Right renal cortex interstitium (tissue), 3 donors: ENCODE data around the gene NPVF. TPM values are rescaled to one million over a fixed set of nuclear protein-coding genes. Genes with fewer than 3 reads are reported as not detected.

Source experiments
- DNase-seq, 3 donors: peaks; one replicate each; pipeline ENCODE4 v3.0.0-alpha.2; 2013; ENCODE audit warnings: low read depth in 3 of 3, low spot score in 2 of 3
- polyA plus RNA-seq, 3 donors: library from polyadenylated mRNA; unstranded; fragments of 120-200 nt; gene quantifications; one replicate each; pipeline ENCODE4 v1.2.1, GENCODE V29; 2013; ENCODE audit not compliant: insufficient read length in 3 of 3

The NPVF gene
- polyA plus RNA-seq, 3 donors = not detected

DNA sequence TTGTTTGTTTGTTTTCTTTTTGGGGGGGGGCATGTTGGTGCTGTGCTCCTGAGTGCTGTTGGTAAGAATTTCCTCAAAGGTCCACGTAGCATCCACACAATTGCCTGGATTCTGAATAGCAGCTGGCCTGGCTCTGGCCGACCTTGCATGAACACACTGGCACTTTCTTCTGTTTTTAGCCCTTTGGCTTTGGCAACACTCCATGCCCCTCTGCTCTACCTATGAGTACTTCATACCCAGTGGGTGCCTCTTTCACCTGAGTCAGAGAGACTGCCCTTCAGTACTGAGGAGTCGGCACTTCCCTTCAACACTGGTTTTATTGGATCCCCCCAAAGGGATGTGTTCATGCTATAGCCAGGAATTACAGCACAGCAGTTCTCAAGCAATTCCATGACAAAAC, 7.2 kb upstream of the NPVF start:
- DNase-seq = no peak

DNA sequence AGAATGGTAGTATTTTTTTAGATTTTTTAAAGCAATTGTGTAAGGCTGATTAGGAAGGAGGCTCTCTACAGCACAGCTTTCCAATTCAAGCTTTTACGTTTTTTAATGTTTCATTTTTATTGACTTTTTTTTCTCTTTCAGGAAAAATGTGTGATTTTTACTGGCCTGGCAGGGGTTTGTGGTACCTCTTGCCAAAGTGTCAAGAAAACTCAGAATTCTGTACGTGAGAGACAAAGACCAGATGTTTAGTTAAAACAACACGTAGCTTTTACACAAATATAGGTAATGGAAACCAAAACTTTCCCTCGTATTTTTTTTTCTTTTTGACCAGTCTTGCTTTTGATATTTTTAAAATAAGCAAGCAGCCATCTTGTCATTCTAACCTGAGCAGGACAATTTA, 6.0 kb upstream of the NPVF start:
- DNase-seq = no peak

DNA sequence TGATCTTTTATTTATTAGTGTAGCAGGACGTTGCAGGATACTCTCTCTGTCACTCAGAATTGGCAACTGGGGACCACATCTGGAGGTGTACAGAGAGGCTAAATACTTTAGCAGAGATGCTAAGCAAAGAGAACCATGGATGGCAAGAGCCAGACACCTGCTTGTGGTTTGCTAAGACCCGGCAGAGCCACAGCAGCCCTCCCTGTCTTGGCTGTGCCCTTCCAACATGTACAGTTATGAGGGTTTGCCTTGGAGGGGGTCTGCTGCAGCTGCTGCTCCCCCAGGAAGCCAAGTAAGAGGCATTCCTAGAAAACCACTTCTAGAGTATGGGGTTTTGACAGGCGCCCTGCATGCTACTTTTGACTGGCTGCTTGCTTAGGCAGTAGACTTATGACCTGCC, 5.1 kb downstream of the NPVF start:
- no peak for DNase-seq

DNA sequence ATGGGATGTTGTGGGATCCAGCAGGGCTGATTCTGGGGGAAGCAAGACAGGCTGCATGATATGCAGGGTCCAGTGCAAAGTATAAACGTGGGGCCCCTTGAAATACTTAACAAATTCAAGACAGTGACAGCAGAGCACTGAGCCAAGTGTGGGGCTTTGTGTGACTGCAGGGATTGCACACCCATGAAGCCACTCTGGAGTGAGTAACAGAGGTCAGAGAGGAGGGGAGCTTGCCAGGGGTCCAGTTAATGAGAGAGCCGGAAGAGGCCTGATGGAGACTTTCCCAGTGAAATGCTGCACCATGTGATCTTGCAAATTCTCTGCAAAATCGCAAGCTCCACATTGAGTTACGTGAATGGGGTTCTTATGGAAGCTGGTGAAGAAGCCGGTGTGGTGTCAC, 5.6 kb downstream of the NPVF start:
- no peak for DNase-seq

DNA sequence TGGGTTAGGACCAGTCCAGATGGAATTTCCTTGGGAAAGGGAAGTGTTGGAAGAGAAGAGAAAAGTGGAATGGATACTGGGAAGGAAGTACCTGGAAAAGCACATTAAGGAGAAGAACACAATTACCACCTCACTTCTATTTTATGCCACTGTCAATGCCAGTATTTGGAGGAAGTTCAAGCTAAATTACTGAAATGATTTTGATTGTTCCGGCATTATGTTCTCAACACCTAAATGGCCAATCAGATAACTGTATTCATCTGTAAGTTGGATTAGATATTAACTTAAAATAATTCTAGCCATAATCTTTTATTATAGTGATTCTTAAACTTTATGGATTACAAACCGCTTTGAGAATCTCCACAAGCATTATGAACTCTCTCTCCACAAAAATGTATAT, 7.3 kb downstream of the NPVF start:
- no peak for DNase-seq

DNA sequence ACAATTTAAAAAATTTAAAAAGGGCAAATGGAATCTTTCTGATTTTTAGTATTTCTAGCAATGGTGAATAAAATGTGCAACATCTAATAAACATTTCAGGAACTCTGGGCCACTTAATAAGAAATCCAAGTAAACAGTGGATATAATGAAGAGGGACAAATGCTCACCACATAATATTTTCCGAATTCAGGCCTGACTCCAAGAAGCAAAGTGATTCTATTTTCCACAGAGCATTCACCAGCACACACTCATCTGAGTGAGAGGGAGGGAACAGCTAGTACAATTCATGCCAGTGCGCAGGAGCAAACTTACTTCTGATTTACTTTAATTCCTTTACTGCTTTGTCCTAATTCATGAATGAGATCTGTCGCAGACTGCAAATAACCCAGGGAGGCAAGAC, 10.1 kb downstream of the NPVF start:
- DNase-seq = no peak

DNA sequence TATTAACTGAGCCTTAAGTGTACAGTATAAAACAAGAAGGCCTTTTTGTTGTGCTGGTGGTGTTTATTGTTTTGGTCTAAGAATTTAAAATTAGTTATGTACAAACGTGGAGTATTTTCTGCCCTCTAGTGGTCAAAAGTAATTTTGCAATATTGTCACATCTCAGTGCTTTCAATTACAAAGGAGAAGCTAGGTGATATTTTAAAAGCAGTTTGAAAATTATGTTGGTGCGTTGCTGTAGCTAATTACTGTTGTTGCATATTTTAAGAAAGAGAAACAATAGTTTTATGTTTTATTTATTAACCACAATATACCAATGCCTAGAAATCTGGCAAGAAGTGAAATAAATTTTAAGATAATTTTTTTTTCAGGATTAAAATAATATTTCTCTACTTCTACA, 11.4 kb downstream of the NPVF start:
- DNase-seq = peak; percentile 51 to 58 (median 56)

DNA sequence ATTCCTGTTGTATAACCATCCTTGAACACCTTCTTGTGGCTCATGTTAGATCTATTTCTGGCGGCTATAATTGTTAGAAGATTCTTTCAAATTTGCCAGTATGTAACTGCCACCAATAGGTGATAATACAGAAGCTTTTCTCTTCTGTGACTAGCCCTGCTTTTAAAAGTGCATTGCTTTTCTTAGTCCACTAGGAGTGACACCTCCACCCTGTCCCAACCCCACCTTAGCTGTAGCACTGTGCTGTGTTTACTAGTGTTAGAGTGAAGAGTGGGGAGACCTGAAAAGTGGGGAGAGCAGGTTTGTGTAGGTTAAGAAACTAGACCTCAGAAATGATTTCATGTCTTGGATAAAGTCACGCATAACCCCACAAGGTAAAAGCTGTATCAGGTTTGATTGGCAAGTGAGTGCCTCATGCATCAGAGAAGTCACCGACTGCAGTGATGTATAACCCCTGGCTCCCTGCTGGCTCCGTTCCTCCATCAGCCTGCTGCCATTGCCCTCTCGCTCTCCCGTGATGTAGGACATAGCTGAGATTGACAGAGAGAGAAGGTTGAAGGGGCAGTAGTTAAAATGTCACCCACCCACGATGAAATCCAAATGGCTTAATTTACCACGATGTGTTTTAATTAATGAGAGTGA, 12.5 kb downstream of the NPVF start:
- DNase-seq = no peak

DNA sequence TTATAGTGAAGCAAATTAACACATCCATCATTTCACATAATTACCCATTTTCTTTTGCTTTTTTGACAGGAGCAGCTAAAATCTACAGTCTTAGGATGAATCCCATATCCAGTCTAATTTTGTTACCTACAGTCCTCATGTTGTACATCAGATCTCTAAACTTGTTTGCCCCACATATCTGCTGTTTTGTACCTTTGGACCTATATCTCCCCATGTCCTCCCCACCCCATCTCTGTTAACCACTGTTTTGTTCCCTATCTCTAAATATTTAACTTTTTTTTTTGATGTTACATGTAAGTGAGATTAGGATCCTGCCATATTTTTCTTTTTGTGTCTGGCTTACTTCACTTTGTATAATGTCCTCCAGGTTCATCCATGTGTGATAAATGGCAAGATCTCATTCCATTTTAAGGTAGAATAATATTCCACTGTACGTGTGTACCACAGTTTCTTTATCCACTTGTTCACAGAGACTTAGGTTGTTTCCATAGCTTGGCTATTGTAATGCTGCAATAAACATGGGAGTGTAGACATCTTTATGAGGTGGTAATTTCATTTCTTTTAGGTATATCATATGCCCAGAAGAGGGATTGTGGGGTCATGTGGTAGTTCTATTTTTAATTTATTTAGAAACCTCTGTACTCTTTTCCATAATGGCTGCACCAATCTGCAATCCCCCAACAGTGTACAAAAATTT, 19.6 kb downstream of the NPVF start:
- DNase-seq = no peak

DNA sequence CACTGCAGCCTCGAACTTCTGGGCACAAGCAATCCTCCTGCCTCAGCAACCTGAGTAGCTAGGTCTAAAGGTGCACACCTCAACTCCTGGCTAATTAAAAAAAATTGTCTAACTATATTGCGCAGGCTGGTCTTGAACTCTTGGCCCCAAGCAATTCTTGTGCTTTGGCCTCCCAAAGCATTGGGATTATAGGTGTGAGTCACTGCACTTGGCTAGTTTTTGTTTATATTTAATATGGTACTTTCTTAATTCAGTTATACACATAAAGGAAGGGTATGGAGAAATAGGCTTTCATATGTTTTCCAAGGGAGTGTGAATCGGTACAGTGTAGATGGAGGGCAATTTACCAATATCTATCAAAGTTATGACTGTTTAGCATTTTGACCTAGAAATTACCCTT, 20.4 kb downstream of the NPVF start:
- no peak for DNase-seq

DNA sequence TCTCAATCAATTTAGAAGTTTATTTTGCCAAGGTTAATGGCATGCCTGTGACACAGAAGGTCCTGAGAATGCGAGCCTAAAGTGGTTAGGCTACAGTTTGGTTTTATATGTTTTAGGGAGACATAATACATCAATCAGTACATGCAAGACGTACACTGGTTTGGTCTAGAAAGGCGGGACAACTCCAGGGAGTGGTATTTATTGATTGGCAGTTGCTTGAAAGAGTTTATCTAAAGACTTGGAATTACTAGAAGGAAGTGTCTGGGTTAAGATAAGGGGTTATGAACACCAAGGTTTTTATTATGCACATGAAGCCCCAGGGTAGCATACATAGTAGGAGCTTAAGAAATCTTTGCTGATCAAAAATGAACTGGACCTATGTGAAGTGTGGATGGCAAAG, 21.5 kb downstream of the NPVF start:
- no peak for DNase-seq

DNA sequence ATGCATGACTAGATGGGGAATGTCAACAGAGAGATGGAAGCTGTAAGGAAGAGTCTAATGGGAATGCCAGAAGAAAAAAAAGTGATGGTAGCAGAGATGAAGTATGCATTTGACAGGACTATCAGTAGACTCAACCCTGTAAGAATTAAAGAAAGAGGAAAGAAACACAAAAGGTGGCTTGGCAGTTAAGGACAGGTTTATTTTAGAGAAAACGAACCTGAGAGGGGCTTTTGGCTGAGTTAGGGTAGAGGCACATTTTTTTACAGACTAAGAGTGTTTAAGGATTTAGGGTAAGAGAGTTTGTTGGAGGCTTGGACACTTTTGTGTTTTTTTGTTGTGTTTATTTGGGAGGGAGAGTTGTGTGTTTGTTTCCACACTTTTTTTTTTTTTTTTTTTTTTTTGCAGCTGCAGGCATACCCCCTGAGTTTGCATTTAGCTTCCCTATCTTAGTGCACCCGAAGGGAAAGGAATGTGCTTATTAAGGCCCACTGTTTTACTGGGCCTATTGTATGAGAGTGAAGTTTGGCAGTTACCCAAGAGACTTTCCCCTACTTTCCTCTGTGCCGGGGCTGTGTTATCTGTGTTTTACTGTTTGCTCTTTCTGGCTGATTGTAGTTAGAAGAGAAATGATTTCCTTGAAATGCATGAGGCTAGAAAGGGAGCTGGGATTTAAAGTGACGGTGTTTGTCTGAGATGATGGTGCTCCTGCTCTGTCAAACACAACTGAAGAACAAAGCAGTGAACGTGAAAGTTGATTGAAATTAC, 32.0 kb downstream of the NPVF start:
- DNase-seq = no peak

DNA sequence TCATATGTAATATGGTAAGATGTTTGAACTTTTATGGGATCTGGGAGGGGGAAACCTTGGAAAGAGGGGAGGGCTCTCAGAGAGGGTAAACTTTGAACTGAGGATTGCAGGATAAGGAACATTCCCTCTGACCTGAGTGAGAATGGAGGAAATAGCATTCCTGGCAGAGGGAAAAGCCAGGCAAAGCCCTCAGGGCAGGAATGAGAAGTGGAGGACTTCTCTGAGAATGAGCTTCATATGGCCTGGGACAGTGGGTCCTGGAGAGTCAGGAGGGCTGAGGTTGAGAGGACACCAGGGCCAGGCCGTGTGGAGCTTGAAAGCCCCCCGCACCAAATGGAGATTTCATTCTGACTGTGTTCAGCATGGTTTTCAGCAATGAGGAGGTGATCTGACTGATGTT, 34.2 kb downstream of the NPVF start:
- no peak for DNase-seq

DNA sequence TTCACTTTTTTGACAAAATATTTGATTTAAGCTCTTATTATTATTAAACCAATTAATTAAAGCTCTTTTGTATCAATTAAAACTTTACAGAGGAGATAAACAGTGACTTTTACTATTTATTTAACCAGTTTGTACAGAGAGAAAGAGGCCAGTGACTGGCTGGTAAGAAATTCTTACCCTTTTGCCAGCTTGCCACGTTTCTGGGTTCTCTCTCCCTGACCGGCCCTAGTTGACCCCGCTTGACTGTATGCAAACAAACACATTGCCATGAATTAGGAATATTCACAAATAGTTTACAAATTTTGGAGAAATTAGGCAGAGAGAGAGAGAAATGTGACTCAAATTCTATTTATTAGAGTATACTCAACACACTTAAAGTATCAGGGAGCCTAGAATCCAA, 36.2 kb downstream of the NPVF start:
- no peak for DNase-seq

DNA sequence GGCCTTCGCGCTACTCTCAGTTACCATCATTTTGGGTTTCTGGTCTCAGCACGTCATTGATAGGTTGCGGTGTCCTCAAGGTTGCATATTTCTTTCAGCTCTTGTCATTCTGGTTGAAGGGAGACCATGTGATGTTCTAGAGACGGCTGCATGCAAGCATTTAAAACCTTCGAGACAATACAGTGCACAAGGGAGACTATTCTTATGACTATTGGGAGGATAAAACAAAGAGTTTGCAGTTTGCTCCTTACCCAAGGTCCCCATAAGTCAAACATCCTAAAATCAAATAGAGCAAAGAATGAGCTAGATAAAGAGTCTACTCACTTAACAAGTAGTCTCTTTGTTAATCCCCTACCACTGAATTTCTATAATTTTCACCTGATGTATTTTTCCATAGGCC, 39.1 kb downstream of the NPVF start:
- DNase-seq = no peak

DNA sequence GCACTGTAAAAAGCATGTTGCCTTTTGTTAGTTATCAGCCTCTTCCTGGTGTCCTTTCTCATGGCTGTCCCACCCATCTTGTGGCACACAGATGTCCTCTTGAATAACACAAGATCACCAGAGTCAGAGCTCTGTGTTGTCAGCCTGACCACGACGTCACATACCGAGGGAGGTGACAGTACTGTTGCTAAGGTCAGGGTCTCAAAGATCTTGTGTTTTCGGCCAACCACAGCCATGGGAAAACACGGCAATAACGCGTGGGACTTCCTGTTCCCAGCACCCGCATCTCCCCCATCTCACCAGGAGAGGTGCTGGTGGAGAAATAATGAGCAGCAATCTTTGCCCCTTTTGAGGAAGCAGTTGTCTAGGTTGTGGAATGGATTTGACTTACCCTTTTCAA, 40.4 kb downstream of the NPVF start:
- no peak for DNase-seq

DNA sequence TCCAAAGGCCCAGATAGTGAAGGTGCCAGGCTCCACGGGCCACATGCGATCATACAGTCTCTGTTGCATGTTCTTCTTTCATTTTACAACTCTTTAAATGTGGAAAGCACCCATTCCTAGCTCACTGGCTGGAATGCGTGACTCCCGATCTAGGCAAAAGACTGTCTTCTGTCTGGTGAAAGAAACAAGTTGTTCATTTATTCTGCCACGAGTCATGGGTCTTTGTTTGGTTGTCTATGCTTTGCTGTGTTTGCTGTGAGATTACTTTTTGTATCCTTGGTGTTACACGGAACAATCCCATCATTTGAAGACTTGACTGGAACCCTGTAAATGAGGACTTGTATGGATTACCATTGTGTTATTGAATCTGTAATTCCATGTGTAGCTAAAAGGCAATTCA, 41.9 kb downstream of the NPVF start:
- no peak for DNase-seq

DNA sequence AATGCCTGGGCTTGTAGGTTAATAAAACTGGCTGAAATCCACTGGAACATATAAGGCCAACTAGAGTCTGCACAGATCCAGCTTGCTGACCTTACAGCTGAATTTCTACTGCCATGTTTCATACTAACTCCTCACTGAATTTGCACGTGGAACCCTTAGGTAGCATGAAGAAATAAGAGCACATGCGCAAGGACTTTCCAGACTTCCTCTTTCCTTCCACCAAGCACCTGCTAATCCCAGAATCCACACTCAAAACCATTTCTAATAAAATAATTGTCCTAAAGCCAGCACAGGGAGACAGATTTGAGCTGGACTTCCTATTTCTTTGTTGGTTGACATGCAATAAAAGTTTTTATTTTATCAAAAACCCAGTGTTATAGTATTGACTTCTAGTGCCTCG, 46.8 kb downstream of the NPVF start:
- no peak for DNase-seq

DNA sequence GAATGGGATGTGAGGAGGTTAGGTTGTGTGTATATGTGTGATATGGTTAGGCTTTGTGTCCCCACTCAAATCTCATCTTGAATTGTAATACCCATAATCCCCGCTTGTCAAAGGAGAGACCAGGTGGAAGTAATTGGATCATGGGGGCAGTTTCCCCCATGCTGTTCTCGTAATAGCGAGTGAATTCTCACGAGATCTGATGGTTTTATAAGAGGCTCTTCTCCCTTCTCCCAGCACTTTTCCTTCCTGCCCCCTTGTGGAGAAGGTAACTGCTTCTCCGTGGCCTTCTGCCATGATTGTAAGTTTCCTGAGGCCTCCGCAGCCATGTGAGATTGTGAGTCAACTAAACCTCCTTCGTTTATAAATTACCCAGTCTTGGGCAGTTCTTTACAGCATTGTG, 47.3 kb downstream of the NPVF start:
- no peak for DNase-seq

DNA sequence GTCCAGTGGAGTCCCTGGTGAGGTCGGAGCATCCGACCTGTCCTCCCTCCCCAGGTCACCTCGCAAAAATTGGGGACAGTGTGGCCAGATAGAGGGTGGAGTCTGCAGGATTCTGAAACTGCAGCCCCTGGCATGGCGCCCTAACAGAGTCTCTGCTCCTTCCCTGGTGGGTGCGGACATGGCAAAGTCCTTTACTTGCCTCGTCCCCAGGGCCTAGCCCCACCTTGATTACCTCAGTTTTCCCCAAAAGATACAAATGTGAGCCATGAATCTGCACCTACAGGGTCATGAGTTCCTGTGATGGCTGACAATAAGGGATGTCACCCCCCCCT, 47.7 kb downstream of the NPVF start:
- no peak for DNase-seq

DNA sequence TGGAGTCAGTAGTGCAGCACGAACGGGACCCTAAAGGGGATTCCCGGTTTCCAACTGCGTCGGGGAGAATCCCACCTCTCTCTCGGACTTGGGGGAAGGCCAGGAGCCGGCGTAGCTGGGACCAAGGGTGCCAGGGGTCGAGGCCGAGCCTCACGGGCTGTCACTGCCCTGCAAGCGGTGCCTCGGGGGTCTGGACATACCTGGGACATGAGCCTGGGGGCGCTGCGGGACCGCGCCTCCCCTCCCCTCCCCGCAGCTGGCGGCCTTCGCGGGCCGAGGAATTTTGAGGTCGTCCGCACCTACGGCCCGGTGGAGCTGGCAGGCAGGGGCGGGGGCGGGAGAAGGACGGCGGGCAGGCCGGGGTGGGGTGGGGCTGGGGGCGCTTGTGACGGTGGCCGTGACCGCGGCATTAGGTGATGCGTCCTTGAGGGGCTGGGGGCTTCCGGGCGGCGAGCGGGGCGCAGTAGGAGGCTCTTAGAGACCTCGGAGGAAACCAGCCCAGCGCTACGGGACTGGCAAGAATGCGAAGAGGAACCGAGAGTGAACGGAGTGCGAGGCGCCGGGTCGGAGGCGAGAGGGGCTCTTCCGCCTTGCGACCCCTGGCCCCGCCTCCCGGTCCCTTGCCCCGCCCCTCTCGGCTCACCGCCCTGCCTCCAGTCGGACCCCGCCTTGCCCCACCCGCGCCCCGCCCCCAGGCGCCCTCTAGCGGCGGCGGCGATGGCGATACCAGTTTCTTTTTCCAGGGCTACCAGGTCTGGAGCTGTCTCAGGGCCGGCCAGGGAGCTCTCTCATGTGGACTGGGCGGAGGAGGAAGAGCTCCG, 48.3 kb downstream of the NPVF start:
- peak; percentile 53 to 77 (median 63) for DNase-seq
